ENCODE data around the gene SPTBN5. TPM values are rescaled to one million over a fixed set of nuclear protein-coding genes. Genes with fewer than 3 reads are reported as not detected.

The SPTBN5 gene
- total RNA-seq, 1 experiment from 2014 or later: 1.2 TPM

GRCh38 chr15:41842229-41842628, 51.6 kb downstream of the SPTBN5 start (continued):
- no peak for TF ChIP-seq ZBTB43 (CRISPR knock-in tag; IDR thresholded peaks at IDR 0.05)

- DNase-seq (ENCODE audit: low spot score) (no peak), ATAC-seq (no peak)
- no peak overlapping the region for H3K27ac Mint-ChIP-seq
- H3K36me3 Mint-ChIP-seq: peaks cover 5% of the 10 kb centered on the region; the same call in 1 of the 2 replicates
- no peaks in the 10 kb centered on the region for H3K9me3 Mint-ChIP-seq
- no peaks in the 10 kb centered on the region for H3K27me3 Mint-ChIP-seq (ENCODE audit: low read depth)
- CTCF ChIA-PET: interaction anchor here (1.5 kb wide), 1 partner anchor 64 kb away, joined by 5 read pairs; no protein-coding TSS in a partner anchor
- TF ChIP-seq ESRRA (CRISPR knock-in tag; IDR thresholded peaks at IDR 0.05; ENCODE audit: borderline replicate concordance): no peak
- TF ChIP-seq JUN (CRISPR knock-in tag; IDR thresholded peaks at IDR 0.05): no peak
- no peak for TF ChIP-seq PRRX2 (CRISPR knock-in tag; IDR thresholded peaks at IDR 0.05)
- TF ChIP-seq ELF4 (CRISPR knock-in tag; IDR thresholded peaks at IDR 0.05; ENCODE audit: low read depth): no peak
- TF ChIP-seq E2F5 (CRISPR knock-in tag; IDR thresholded peaks at IDR 0.05): no peak
- TF ChIP-seq IRF2 (CRISPR knock-in tag; IDR thresholded peaks at IDR 0.05; ENCODE audit: borderline replicate concordance, low read depth): no peak
- no peak for TF ChIP-seq FOXP1 (CRISPR knock-in tag; IDR thresholded peaks at IDR 0.05; ENCODE audit: borderline replicate concordance)
- TF ChIP-seq ZNF317 (CRISPR knock-in tag; IDR thresholded peaks at IDR 0.05; ENCODE audit: borderline replicate concordance, low read depth): no peak
- no peak for TF ChIP-seq ZSCAN18 (CRISPR knock-in tag; IDR thresholded peaks at IDR 0.05)
- no peak for TF ChIP-seq USF2 (CRISPR knock-in tag; IDR thresholded peaks at IDR 0.05)
- no peak for TF ChIP-seq PREB (CRISPR knock-in tag; IDR thresholded peaks at IDR 0.05; ENCODE audit: borderline replicate concordance)
- no peak for TF ChIP-seq NR2C2 (CRISPR knock-in tag; IDR thresholded peaks at IDR 0.05)
- no peak for TF ChIP-seq GRHL2 (CRISPR knock-in tag; IDR thresholded peaks at IDR 0.05; ENCODE audit: insufficient replicate concordance, severe bottlenecking)
- no peak for TF ChIP-seq FOXP4 (CRISPR knock-in tag; IDR thresholded peaks at IDR 0.05)
- POLR2A ChIA-PET: no interaction called here
- no peaks in the 10 kb centered on the region for H3K4me1 Mint-ChIP-seq
- no peak overlapping the region for H3K4me3 Mint-ChIP-seq
Observed at GRCh38 chr15:41841131-41841530, 52.7 kb downstream of the SPTBN5 start.

- CTCF ChIA-PET: interaction anchor here (1.3 to 1.5 kb wide), 2 partner anchors 18 to 64 kb away, joined by 4 to 5 read pairs; no protein-coding TSS in a partner anchor
- H3K36me3 Mint-ChIP-seq: peaks cover 5% of the 10 kb centered on the region; the same call in 1 of the 2 replicates
- ATAC-seq (no peak), DNase-seq (ENCODE audit: low spot score) (no peak)
- no peaks in the 10 kb centered on the region for H3K4me1 Mint-ChIP-seq
- H3K9me3 Mint-ChIP-seq: no peaks in the 10 kb centered on the region
- H3K27me3 Mint-ChIP-seq (ENCODE audit: low read depth): no peaks in the 10 kb centered on the region
- no peak overlapping the region for H3K4me3 Mint-ChIP-seq
- POLR2A ChIA-PET: no interaction called here
- H3K27ac Mint-ChIP-seq: no peak overlapping the region
- TF ChIP-seq STAT6 (CRISPR knock-in tag; conservative IDR thresholded peaks at IDR 0.05; ENCODE audit: low read depth) (no peak), E2F5 (CRISPR knock-in tag; IDR thresholded peaks at IDR 0.05) (no peak), PRDM15 (CRISPR knock-in tag; IDR thresholded peaks at IDR 0.05) (no peak)
Observed at GRCh38 chr15:41840673-41841072, 53.2 kb downstream of the SPTBN5 start.
